Stimulated activated CD8-positive, alpha-beta memory T cell treated with anti-CD3 and anti-CD28 coated beads, Interleukin-12 subunit alpha, Interleukin-12 subunit beta, amount 100 ng/mL, for 24 hours (primary cell): ENCODE data around the gene ABTB2.

ENCODE experiments used
- DNase-seq: peaks from one replicate; pipeline ENCODE4 v3.0.0-alpha.2; 2020; ENCODE audit errors: extremely low read depth

ABTB2 gene

DNA sequence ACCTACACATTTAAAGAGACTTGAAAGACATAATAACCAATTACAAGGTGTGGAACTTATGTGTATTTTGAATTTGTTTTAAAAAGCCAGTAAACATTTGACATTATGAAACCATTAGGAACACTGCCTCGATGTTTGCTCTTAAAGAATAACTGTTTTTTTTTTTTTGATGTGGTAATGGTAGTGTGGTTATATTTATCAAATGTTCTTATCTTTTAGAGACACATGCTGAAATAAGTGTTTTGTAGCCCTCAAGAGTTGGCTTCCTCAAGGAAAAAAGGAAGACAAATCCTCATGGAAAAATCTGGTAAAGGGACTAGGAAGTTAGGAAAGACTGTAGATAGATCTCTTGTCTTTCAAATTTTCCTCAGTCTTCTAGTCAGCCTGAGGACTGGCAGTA, 2.2 kb upstream of the ABTB2 start:
- DNase-seq: no peak

DNA sequence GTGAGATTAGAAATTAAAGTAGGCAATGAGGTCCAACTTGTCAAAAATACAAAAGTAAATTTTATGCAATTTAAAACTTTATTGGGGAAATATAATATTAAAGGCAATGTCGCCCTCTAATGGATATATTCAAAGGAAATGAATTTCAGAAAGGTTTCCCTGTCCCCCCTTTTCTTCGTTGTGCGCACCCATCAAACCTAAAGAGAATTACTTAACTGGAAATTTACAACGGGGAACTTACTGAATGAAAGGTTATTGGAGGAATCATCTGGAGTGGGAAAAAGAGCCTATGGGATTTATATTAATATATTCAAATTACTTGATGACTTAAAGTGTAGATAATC, 1.7 kb upstream of the ABTB2 start:
- DNase-seq: no peak

GRCh38 chr11:34358728-34359547, 1.1 kb upstream of the ABTB2 start:
- no peak for DNase-seq

- no peak for DNase-seq
These were observed 483 bp upstream of the ABTB2 start for GRCh38 chr11:34358258-34358727.

GRCh38 chr11:34356913-34357700, 703 bp downstream of the ABTB2 start:
- DNase-seq: no peak

DNA sequence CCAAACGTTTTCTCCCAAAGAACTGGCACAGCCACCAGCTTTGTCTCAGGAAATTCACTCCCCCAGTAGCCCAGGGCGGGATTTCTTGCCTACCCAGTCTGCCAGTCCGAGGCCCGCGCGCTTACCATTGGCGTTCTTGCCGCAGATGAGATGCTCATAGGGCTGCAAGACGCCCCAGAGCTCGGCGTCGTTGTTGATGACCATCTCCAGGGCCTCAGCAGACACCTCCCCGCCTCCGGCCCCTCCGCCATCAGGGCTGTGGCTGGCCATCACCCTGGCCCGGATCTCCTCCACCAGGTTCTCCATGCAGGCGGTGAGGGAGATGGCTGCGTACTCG, 1.3 kb downstream of the ABTB2 start:
- no peak for DNase-seq

- DNase-seq: no peak
These were observed 1.7 kb downstream of the ABTB2 start for GRCh38 chr11:34356130-34356529.

DNA sequence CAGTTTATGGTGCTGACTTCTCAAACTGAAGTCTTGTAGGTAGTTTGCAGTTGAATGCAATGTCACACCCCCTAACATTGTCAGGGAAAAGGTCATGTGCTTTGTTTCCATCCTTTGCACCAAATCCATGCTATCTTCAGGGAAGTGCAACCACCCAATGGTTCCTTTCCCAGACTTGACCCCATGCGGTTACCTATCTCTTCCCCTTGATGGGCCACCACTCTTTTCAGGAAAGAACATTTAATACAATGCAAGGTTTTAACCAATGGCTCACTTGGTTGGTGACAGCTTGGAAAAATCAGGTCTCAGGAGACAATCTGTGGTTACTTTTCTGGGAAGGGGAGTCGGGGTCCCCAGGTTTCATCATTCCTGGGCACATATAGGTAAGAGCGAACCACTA, 2.1 kb downstream of the ABTB2 start:
- no peak for DNase-seq

- no peak for DNase-seq
These were observed 3.0 kb downstream of the ABTB2 start for GRCh38 chr11:34354782-34355181.

DNA sequence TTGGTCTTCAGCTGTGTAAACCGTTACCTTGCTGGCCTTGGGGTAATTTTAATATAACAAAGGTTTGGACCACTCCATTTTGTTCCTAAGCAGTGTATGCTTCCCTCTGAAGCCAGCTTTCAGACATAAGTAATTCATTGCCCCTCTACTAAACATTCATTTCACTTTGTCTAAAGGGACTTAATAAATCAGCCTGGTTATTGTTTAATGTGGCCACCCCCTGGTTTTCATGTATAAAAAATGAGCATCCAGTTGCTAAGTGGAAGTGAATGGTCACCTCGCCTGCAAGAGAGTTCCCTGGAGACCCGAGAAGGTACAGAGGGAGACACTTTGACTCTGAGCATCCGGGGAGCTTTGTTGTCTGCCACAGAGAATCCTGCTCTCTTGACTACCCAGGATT, 3.9 kb downstream of the ABTB2 start:
- DNase-seq: no peak

DNA sequence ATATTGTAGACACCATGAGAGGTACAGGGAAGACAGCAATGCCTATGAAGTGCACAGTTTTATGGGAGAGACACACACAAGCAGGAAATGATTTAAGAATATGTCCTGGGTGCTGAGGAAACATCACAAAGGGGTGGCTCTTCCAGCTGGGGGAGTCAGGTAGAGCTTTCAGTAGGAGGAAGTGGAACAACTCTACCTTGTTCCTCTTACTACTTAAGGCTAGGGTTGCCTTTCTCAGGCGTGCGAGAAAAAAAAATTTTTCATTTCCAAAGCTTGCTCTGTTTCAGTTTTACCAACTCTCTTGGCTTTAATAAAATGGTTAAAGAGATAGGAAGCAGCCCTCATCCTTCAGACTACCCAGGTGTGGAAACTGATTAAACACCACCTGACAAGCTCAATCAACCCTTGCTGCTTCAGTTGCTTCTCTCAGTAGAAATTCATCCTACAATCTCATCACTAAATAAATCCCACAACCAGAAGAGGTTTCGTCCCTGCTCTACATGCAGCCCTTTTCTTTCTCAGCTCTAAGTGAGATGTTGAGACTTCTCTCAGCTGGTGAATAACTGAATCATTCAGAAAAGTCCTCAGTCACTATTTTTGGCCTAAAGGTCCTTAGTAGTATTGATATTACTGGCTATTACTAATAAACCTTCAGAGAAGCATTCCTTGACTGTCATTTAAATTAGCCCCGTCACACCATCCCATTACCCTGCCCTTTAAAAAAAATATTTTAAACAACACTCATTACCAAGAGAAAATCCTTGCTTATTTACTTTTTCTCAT, 5.9 kb downstream of the ABTB2 start:
- no peak for DNase-seq

GRCh38 chr11:34351051-34351450, 6.8 kb downstream of the ABTB2 start:
- no peak for DNase-seq

DNA sequence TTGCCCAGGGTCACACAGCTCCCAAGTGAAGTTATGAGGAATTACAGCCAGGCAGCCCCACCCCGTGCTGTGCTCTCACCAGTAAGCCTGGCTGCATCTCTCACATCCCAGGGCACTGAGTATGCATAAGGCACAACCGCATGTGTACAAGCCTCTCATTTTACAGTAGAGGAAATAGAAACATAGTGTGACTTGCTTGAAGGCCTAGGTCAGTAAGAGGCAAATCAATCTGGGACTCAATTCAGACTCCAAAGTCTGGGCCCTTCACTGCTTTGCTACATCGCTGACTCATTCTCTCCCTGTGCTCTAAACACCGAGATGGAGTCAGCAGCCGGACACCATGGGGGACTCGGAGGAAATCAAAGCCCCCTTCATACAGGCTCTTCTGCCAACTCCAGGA, 7.9 kb downstream of the ABTB2 start:
- no peak for DNase-seq

GRCh38 chr11:34348919-34349318, 8.9 kb downstream of the ABTB2 start:
- DNase-seq: no peak

GRCh38 chr11:34348096-34348495, 9.7 kb downstream of the ABTB2 start:
- DNase-seq: no peak

DNA sequence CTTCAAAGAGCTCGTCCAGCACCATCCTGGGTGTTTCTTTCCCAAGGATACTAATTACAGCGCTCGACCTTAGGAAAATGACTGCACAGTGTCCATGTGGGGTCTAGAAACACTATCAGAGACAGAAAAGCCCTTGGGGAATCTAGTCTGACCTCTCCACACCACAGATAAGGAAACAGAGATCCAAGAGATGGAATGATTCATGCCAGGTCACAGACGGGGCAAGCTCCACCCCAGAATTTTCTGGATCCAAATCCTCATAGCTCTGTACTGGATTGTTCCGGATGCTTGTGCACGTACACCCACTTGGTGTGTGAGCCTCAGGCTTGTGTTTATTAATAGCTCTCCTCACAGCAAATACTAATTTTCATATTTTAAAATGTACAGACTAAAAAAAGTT, 11.3 kb downstream of the ABTB2 start:
- DNase-seq: no peak

GRCh38 chr11:34345991-34346480, 11.8 kb downstream of the ABTB2 start:
- no peak for DNase-seq

DNA sequence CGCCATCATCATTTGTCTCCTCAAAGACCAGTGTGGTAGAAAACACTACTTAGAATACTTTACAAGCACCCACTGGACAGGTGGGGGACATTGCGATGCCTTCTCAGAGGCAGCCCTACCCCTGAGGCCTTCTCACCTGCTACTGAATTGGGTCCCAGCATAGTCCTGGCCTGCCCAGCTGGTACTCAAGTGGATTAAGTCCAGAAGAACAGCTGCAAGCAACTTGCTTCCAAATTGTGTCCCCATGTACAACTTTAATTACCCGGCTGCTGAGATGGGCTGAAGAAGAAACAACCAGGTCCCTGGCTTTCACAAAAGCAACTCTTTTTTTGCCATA, 12.3 kb downstream of the ABTB2 start:
- DNase-seq: no peak

GRCh38 chr11:34344768-34345539, 12.9 kb downstream of the ABTB2 start:
- no peak for DNase-seq

GRCh38 chr11:34344410-34344767, 13.4 kb downstream of the ABTB2 start:
- DNase-seq: no peak

DNA sequence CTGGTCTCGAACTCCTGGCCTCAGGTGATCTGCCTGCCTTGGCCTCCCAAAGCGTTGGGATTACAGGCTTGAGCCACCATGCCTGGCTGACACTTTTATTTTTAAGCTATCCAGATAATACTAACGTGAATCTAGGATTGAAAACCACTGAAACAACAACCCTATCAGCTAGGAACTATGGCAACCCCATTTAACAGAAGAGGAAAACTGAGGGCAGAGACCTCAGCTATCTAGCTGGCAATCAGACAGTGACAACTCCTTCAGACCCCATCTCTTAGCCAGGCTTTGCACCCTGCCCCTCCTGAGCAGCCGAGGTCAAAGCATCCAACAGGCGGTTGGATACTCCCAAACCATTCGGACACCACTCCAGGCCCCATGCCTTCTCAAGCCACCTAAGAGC, 14.1 kb downstream of the ABTB2 start:
- no peak for DNase-seq

DNA sequence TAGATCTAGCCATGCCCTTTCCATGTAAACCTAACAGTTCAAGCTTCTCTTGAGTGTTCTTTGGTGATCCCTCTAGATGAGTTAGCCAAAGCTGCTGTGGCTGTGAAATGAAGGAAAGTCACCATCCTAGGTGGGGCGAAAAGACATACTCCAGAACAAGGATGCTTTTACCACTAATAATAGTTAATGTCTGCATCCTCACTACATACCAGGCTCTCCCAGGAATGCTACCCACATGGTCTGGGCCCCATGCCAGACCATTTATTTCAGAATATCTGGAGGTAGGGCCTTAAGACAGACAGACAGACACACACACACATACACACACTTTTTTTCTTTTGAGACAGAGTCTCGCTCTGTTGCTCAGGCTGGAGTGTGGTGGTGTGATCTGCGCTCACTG, 14.7 kb downstream of the ABTB2 start:
- no peak for DNase-seq
